Right lobe of liver (tissue), 6 donors: ENCODE results near the gene ARPC5. TPM values are rescaled to one million over a fixed set of nuclear protein-coding genes. Genes with fewer than 3 reads are reported as not detected.

Experiments used
- ATAC-seq, 4 donors: fragments of 200-7000 bp; cut with Tn5 transposase; one replicate each; pipeline ENCODE4 v1.9.1; 2020; ENCODE audit warnings: mild to moderate bottlenecking in 4 of 4, moderate library complexity in 4 of 4
- DNase-seq, 3 donors: peaks; one replicate each; pipeline ENCODE4 v3.0.0-alpha.2; 2020
- H3K27ac ChIP-seq, 3 donors: fragments of 200-600 bp; one replicate each; pipeline ENCODE4 v1.8.0; 2022
- H3K27me3 ChIP-seq, 2 donors: fragments of 200-600 bp; one replicate each; pipeline ENCODE4 v1.8.0; 2022
- H3K36me3 ChIP-seq, 4 donors: fragments of 200-600 bp; sonication (generic) in 1 of 4; one replicate each; pipeline versions ENCODE4 v1.5.1 to v1.8.0; 2017 to 2022; ENCODE audit warnings: control low read depth in 1 of 4
- H3K4me1 ChIP-seq, 4 donors: fragments of 200-600 bp; sonication (generic) in 1 of 4; one replicate each; pipeline versions ENCODE4 v1.5.1 to v1.8.0; 2017 to 2022; ENCODE audit warnings: control low read depth in 1 of 4
- H3K4me3 ChIP-seq, 3 donors: fragments of 200-600 bp; one replicate each; pipeline ENCODE4 v1.8.0; 2022
- H3K9me3 ChIP-seq, 4 donors: fragments of 200-600 bp; sonication (generic) in 1 of 4; one replicate each; pipeline versions ENCODE4 v1.5.1 to v1.8.0; 2017 to 2022; ENCODE audit warnings: control low read depth in 1 of 4
- POLR2A ChIP-seq: fragments of 450-650 bp; IDR thresholded peaks from one replicate; pipeline ENCODE4 v1.6.1; 2017; ENCODE audit warnings: antibody characterized with exemption, mild to moderate bottlenecking
- WGBS: methylation state at CpG from one replicate; pipeline ENCODE4 v1.1.6; 2018; ENCODE audit warnings: low coverage, low lambda C conversion rate; ENCODE audit not compliant: insufficient coverage; ENCODE audit errors: missing lambda C conversion rate; 5-methylcytosine and 5-hydroxymethylcytosine counted together
- intact Hi-C, 2 donors: fragments of 100-400 bp; cut with DNase I; formaldehyde crosslinking; loops; one replicate each; pipeline versions ENCODE4 v1.11.2 to v1.14.1; 2022
- total RNA-seq, 6 experiments: library from RNA; depleted of rRNA in 2 of 6; stranded (reverse); fragments of >200 nt in 2 of 6; fragmentation: NEBNext Ultra II Directional in 3 of 6; extraction: Animal tissue kit (Norgen Biotek cat#: 25700) in 3 of 6; gene quantifications; one replicate each; pipeline versions ENCODE4 v1.1.0 to v1.2.4, GENCODE V29; 2016 to 2023
- TF ChIP-seq, protein P1 (sequence below), 4 donors: fragments of 200-600 bp in 3 of 4; fragments of 450-650 bp in 1 of 4; IDR thresholded peaks; one replicate each; pipeline versions ENCODE4 v1.5.1 to v1.8.0; 2016 to 2022; ENCODE audit warnings: antibody characterized with exemption in 4 of 4, mild to moderate bottlenecking in 2 of 4
- donor health status: DM: no; HTN: yes; CAD: no.
- donor health status: DM: no; HTN: no; CAD: no.
- donor health status: DM: no; HTN: no; CAD: no.
- donor health status: DM: no; HTN: yes; CAD: no.
- donor health status: DM: no; HTN: yes; CAD: no.

ARPC5 gene
- total RNA-seq, 6 experiments from 2014 or later = 23.6 to 70.5 (median 41.3) TPM

DNA sequence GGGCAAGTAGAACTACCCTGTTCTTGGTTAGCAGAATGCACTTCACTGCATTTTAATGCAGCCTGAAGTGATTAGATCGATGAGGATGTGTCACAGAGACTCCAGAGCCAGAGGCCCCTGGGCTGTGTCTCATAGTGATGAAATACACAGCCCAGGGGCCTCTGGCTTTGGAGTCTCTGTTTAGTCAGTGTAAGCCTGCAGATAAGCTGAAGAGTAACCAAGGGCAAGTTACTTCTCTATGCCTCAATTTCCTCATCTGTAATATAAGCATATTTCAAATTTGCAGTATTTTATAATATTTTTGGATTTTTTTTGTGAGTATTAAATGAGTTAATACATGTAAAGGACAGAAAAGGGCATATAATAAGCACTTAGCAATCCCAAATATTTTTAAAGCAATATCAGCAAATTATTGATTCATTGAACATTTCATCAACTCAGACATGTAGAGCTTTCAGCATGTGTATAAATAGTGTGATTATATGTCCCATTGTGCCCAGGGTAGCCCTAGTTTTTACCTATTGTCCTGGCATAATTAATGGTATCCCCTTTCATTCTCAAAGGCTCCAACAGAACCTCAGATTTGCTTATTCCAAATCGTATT, 41.1 kb upstream of the ARPC5 start:
- ATAC-seq (peak; percentile 34 to 96 (median 82)), DNase-seq (peak in 1 of 3 donors; percentile 29)
- TF ChIP-seq, protein P1, sequence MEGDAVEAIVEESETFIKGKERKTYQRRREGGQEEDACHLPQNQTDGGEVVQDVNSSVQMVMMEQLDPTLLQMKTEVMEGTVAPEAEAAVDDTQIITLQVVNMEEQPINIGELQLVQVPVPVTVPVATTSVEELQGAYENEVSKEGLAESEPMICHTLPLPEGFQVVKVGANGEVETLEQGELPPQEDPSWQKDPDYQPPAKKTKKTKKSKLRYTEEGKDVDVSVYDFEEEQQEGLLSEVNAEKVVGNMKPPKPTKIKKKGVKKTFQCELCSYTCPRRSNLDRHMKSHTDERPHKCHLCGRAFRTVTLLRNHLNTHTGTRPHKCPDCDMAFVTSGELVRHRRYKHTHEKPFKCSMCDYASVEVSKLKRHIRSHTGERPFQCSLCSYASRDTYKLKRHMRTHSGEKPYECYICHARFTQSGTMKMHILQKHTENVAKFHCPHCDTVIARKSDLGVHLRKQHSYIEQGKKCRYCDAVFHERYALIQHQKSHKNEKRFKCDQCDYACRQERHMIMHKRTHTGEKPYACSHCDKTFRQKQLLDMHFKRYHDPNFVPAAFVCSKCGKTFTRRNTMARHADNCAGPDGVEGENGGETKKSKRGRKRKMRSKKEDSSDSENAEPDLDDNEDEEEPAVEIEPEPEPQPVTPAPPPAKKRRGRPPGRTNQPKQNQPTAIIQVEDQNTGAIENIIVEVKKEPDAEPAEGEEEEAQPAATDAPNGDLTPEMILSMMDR (IDR thresholded peaks at IDR 0.05) = no peak
- no peak for TF ChIP-seq POLR2A
- intact Hi-C loops = no loop called here
- WGBS = 30% methylated on average over 2 of the region's 2 CpGs
- Histone ChIP-seq H3K27ac (no peak overlapping the region), H3K9me3 (no peaks in the 10 kb centered on the region), H3K4me1 (peaks cover 0 to 8% (median 0%) of the 10 kb centered on the region in 4 donors), H3K36me3 (no peaks in the 10 kb centered on the region), H3K4me3 (no peak overlapping the region), H3K27me3 (no peaks in the 10 kb centered on the region)

DNA sequence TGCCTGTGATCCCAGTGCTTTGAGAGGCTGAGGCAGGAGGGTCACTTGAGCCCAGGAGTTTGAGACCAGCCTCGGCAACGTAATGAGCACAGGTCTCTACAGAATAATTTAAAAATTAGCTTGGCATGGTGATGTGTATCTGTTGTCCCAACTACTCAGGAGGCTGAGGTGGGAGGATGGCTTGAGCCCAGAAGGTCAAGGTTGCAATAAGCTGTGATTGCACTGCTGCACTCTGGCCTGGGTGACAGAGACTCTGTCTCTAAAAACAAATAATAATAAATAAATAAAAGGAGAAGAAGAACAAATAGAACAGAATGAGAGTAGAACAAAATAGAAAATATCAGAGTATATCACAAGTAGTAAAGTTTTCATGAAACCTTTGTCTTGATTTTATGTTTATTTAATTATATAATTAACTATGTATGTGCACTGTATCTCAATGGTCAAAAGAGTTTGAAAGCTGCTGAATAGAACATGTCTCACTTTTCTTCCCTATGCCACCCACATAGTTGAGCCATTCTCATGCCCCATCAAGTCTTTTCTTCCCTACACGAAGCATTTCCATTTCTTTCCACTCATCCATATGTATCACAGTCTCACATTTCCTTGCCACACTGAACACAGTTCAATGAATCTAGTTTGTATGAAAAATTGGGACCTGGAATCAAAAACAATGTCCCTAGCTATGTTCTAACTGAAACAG, 40.5 kb upstream of the ARPC5 start:
- H3K27me3 ChIP-seq = no peaks in the 10 kb centered on the region
- no peak overlapping the region for H3K4me3 ChIP-seq
- no peak for TF ChIP-seq POLR2A
- TF ChIP-seq, protein P1 (IDR thresholded peaks at IDR 0.05) = no peak
- H3K9me3 ChIP-seq = no peaks in the 10 kb centered on the region
- peaks cover 0 to 8% (median 0%) of the 10 kb centered on the region in 4 donors for H3K4me1 ChIP-seq
- WGBS = 65% methylated on average over 2 of the region's 3 CpGs
- H3K27ac ChIP-seq = no peak overlapping the region
- no peaks in the 10 kb centered on the region for H3K36me3 ChIP-seq
- intact Hi-C loops = no loop called here
- DNase-seq (no peak), ATAC-seq (peak in 3 of 4 donors; percentile 46 to 75 (median 56))

DNA sequence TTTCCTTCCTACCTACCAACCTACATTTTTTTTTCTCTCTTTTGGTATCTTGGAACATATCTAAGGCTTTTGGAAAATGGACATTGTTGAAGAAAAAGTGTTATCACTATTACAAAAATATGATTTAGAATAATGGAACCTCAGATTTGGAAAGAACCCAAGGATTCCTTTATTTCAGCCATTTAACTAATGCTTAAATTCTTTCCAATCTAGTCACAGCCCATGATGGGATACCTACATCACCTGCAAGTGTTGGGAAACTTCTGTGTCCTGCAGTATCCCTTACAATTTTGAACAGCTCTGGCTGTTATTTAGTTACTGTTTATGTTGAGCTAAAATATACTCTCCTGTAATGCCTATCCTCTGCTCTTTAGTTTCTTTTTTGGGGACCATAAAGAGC, 39.8 kb upstream of the ARPC5 start:
- DNase-seq = no peak
- no peak for ATAC-seq
- Histone ChIP-seq H3K36me3 (no peaks in the 10 kb centered on the region), H3K27ac (no peak overlapping the region), H3K27me3 (no peaks in the 10 kb centered on the region), H3K4me3 (no peak overlapping the region), H3K4me1 (peaks cover 0 to 8% (median 0%) of the 10 kb centered on the region in 4 donors), H3K9me3 (no peaks in the 10 kb centered on the region)
- intact Hi-C loops = no loop called here
- no peak for TF ChIP-seq POLR2A
- TF ChIP-seq, protein P1 (IDR thresholded peaks at IDR 0.05) = no peak

DNA sequence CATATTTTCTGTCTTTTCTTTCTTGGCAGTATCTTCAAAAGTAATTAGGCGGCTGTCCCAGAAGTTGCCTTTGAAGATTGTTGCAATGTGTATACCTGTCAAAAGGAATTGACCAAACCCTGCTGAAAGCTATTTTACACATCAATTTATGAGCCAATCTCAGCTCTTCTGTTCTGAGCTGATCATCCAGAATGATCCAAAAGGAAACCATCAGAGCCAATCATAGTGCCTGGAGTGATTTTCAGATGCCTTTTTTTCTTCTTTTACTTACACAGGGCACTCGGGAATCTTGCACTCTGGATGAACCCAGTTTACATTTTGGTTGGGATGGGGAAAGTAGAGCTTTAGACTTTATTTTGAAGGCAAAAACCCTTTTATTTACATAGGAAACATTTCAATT, 39.3 kb upstream of the ARPC5 start:
- H3K27me3 ChIP-seq = no peaks in the 10 kb centered on the region
- TF ChIP-seq POLR2A = no peak
- TF ChIP-seq, protein P1 (IDR thresholded peaks at IDR 0.05) = no peak
- DNase-seq (no peak), ATAC-seq (no peak)
- intact Hi-C loops = no loop called here
- H3K4me3 ChIP-seq = no peak overlapping the region
- H3K36me3 ChIP-seq = no peaks in the 10 kb centered on the region
- H3K9me3 ChIP-seq = no peaks in the 10 kb centered on the region
- WGBS = 82% methylated on average over 2 of the region's 2 CpGs
- peaks cover 0 to 8% (median 0%) of the 10 kb centered on the region in 4 donors for H3K4me1 ChIP-seq
- H3K27ac ChIP-seq = no peak overlapping the region
